ENCODE measurements around the gene PARVA.
"Not testable (repeated sequence)": the region's sequence is repeated elsewhere in the genome, so short reads cannot be mapped to it uniquely, and the experiment has no call there.

The PARVA gene

GRCh38 chr11:12377106-12377823 is at the start of gene PARVA:
Gene PARVA, plus strand, starts transcription at chr11:12377571. Its CDS starts 77 bp downstream, at chr11:12377648.
- DNase-seq = peak in 32 of 58 donors; percentile 5 to 68 (median 44)

- DNase-seq = peak in 25 of 58 donors; percentile 1 to 78 (median 35)
Measured at GRCh38 chr11:12329169-12329568, 48.2 kb upstream of the PARVA start.

- DNase-seq = no peak
Measured at GRCh38 chr11:12329797-12330196, 47.6 kb upstream of the PARVA start.

GRCh38 chr11:12330485-12331231 is 46.7 kb upstream of the PARVA start:
- peak in 51 of 58 donors; percentile 9 to 86 (median 56) for DNase-seq

GRCh38 chr11:12331239-12331874 is 46.0 kb upstream of the PARVA start:
- peak in 54 of 58 donors; percentile 18 to 88 (median 69) for DNase-seq

GRCh38 chr11:12343526-12343925 is 33.8 kb upstream of the PARVA start:
- no peak for DNase-seq

GRCh38 chr11:12353534-12353933 is 23.8 kb upstream of the PARVA start:
- DNase-seq = no peak

GRCh38 chr11:12354750-12355545 is 22.4 kb upstream of the PARVA start:
- no peak for DNase-seq

- DNase-seq = no peak
Measured at GRCh38 chr11:12356944-12357655, 20.3 kb upstream of the PARVA start.

- not testable (repeated sequence) for DNase-seq
Measured at GRCh38 chr11:12357697-12358096, 19.7 kb upstream of the PARVA start.

- DNase-seq = no peak
Measured at GRCh38 chr11:12358302-12359188, 18.8 kb upstream of the PARVA start.

- DNase-seq = no peak
Measured at GRCh38 chr11:12359761-12360160, 17.6 kb upstream of the PARVA start.

GRCh38 chr11:12361682-12362081 is 15.7 kb upstream of the PARVA start:
- DNase-seq = no peak

GRCh38 chr11:12362857-12363256 is 14.5 kb upstream of the PARVA start:
- no peak for DNase-seq

GRCh38 chr11:12363373-12363772 is 14.0 kb upstream of the PARVA start:
- no peak for DNase-seq

GRCh38 chr11:12365965-12366575 is 11.3 kb upstream of the PARVA start:
- not testable (repeated sequence) for DNase-seq

- DNase-seq = not testable (repeated sequence)
Measured at GRCh38 chr11:12367057-12367456, 10.3 kb upstream of the PARVA start.

- no peak for DNase-seq
Measured at GRCh38 chr11:12372111-12372510, 5.3 kb upstream of the PARVA start.

- no peak for DNase-seq
Measured at GRCh38 chr11:12375720-12376119, 1.7 kb upstream of the PARVA start.
